ENCODE results near the gene RHOH.
"Not testable (repeated sequence)": the region's sequence is repeated elsewhere in the genome, so short reads cannot be mapped to it uniquely, and the experiment has no call there.

RHOH gene

GRCh38 chr4:40264995-40265909, 68.4 kb downstream of the RHOH start:
- no peak for FAIRE-seq

- FAIRE-seq, result no peak
Observed at GRCh38 chr4:40265910-40266274, 69.1 kb downstream of the RHOH start.

- no peak for FAIRE-seq
Observed at GRCh38 chr4:40269133-40269532, 72.3 kb downstream of the RHOH start.

- no peak for FAIRE-seq
Observed at GRCh38 chr4:40270609-40271008, 73.8 kb downstream of the RHOH start.

- FAIRE-seq, result no peak
Observed at GRCh38 chr4:40275065-40275730, 78.4 kb downstream of the RHOH start.

- no peak for FAIRE-seq
Observed at GRCh38 chr4:40276546-40276945, 79.7 kb downstream of the RHOH start.

GRCh38 chr4:40280586-40280985, 83.8 kb downstream of the RHOH start:
- no peak for FAIRE-seq

GRCh38 chr4:40281099-40281498, 84.3 kb downstream of the RHOH start:
- no peak for FAIRE-seq

- FAIRE-seq, result no peak
Observed at GRCh38 chr4:40281913-40282312, 85.1 kb downstream of the RHOH start.

GRCh38 chr4:40282857-40283256, 86.0 kb downstream of the RHOH start:
- FAIRE-seq, result not testable (repeated sequence)

GRCh38 chr4:40283413-40283812, 86.6 kb downstream of the RHOH start:
- FAIRE-seq, result no peak

GRCh38 chr4:40283968-40284367, 87.1 kb downstream of the RHOH start:
- FAIRE-seq, result no peak

GRCh38 chr4:40285692-40286091, 88.9 kb downstream of the RHOH start:
- FAIRE-seq, result no peak

- FAIRE-seq, result no peak
Observed at GRCh38 chr4:40288566-40288965, 91.7 kb downstream of the RHOH start.

- FAIRE-seq, result no peak
Observed at GRCh38 chr4:40289366-40290188, 92.7 kb downstream of the RHOH start.

- not testable (repeated sequence) for FAIRE-seq
Observed at GRCh38 chr4:40290611-40291186, 93.9 kb downstream of the RHOH start.

GRCh38 chr4:40292313-40292759, 95.5 kb downstream of the RHOH start:
- FAIRE-seq, result no peak

- FAIRE-seq, result no peak
Observed at GRCh38 chr4:40294339-40294738, 97.5 kb downstream of the RHOH start.

GRCh38 chr4:40295030-40295429, 98.2 kb downstream of the RHOH start:
- not testable (repeated sequence) for FAIRE-seq

- FAIRE-seq, result no peak
Observed at GRCh38 chr4:40295572-40295971, 98.7 kb downstream of the RHOH start.

All from G401.6 (cell line).